ENCODE results near the gene DNM2. TPM values are rescaled to one million over a fixed set of nuclear protein-coding genes. Genes with fewer than 3 reads are reported as not detected.
A peak's percentile ranks its signal among the peaks of the same experiment; 100 is the strongest.

Gene DNM2
- total RNA-seq (100 to 1,000 TPM; 118 to 206 (median 135) TPM), polyA plus RNA-seq (100 to 1,000 TPM in 1 of 2 donors, 10 to 100 TPM in 1; 78.9 to 110 TPM)
- long read RNA-seq, donor 1, full-length matches to known transcripts, result 82 of 288 reads
- long read RNA-seq, donor 1, partial matches to known transcripts, result 111 of 288 reads
- long read RNA-seq, donor 1, other reads (novel, unspliced or antisense), result 95 of 288 reads
- long read RNA-seq, donor 2, full-length matches to known transcripts, result 89 of 273 reads
- long read RNA-seq, donor 2, partial matches to known transcripts, result 109 of 273 reads
- long read RNA-seq, donor 2, other reads (novel, unspliced or antisense), result 75 of 273 reads
- long read RNA-seq, donor 3, full-length matches to known transcripts, result 15 of 206 reads
- long read RNA-seq, donor 3, partial matches to known transcripts, result 137 of 206 reads
- long read RNA-seq, donor 3, other reads (novel, unspliced or antisense), result 54 of 206 reads

- H3K36me3 ChIP-seq, result peaks cover 0 to 35% (median 0%) of the 10 kb centered on the region in 9 donors
- intact Hi-C loops (cut with DNase I), result loop anchor here (1.0 to 10.0 kb wide), 15 partner anchors 35 to 150 kb away; partner anchors contain the start of gene TMED1 (in 1 of the 10)
- peak; percentile 98 to 100 for DNase-seq
- H3K27ac ChIP-seq, result peak within 1 kb of the TSS; percentile 93 to 99 (median 98)
- H3K4me3 ChIP-seq, result peak within 1 kb of the TSS; percentile 61 to 100 (median 94)
- no peaks in the 10 kb centered on the region for H3K27me3 ChIP-seq
- no peaks in the 10 kb centered on the region for H3K9me3 ChIP-seq
- TF ChIP-seq CTCF (IDR thresholded peaks at IDR 0.05), result peak; percentile 74 to 94 (median 88)
- peaks cover 13 to 44% (median 37%) of the 10 kb centered on the region in 9 donors for H3K4me1 ChIP-seq
- WGBS, 2 donors, result 0 to 1% methylated on average over 57 of the region's 57 CpGs
- ATAC-seq, result peak; percentile 91 to 95 (median 94)
Observed at GRCh38 chr19:10717356-10718204, at the start of gene DNM2. Gene DNM2 (plus strand): TSS chr19:10718079. CDS start chr19:10718243, 164 bp downstream.

- peak in 1 of 8 donors; percentile 23 for ATAC-seq
- Histone ChIP-seq H3K36me3 (peaks cover 0 to 52% (median 14%) of the 10 kb centered on the region in 9 donors), H3K9me3 (no peaks in the 10 kb centered on the region), H3K4me1 (peaks cover 7 to 62% (median 45%) of the 10 kb centered on the region in 9 donors), H3K27me3 (no peaks in the 10 kb centered on the region), H3K27ac (peak overlapping the region in 2 of 10 donors; percentile 11 to 44), H3K4me3 (no peak overlapping the region)
- no peak for TF ChIP-seq CTCF (IDR thresholded peaks at IDR 0.05)
- WGBS, 2 donors, result 50 to 60% methylated on average over 6 of the region's 6 CpGs
- intact Hi-C loops (cut with DNase I), result no loop called here
- no peak for DNase-seq
Observed at GRCh38 chr19:10669246-10669645, 48.6 kb upstream of the DNM2 start.

GRCh38 chr19:10670182-10670581 lies 47.7 kb upstream of the DNM2 start:
- H3K36me3 ChIP-seq, result peaks cover 0 to 62% (median 14%) of the 10 kb centered on the region in 9 donors
- H3K9me3 ChIP-seq, result no peaks in the 10 kb centered on the region
- peak overlapping the region in 3 of 10 donors; percentile 11 to 44 (median 13) for H3K27ac ChIP-seq
- H3K4me3 ChIP-seq, result no peak overlapping the region
- peaks cover 7 to 57% (median 43%) of the 10 kb centered on the region in 9 donors for H3K4me1 ChIP-seq
- TF ChIP-seq CTCF (IDR thresholded peaks at IDR 0.05), result no peak
- 64 to 69% methylated on average over 1 of the region's 1 CpG for WGBS, 2 donors
- intact Hi-C loops (cut with DNase I), result no loop called here
- ATAC-seq, result peak in 6 of 8 donors; percentile 45 to 59 (median 54)
- no peaks in the 10 kb centered on the region for H3K27me3 ChIP-seq
- no peak for DNase-seq

Measured in heart right ventricle (tissue), 16 donors.